ENCODE results near the gene CAB39.

CAB39 gene

GRCh38 chr2:230770804-230771203 is 58.2 kb downstream of the CAB39 start:
- WGBS, 2 experiments (ENCODE audit: insufficient coverage in 2 of 2): no CpG with 5 or more reads among the region's 3 CpGs
- Histone ChIP-seq H3K9me3 (ENCODE audit: control insufficient read depth, low read length) (no peaks in the 10 kb centered on the region), H3K4me3 (ENCODE audit: extremely low read depth, insufficient read depth, low read length, poor library complexity, severe bottlenecking) (no peak overlapping the region), H3K27ac (ENCODE audit: low read depth, low read length, severe bottlenecking) (no peak overlapping the region), H3K36me3 (ENCODE audit: control insufficient read depth, insufficient read depth, low read length) (peaks cover 33% of the 10 kb centered on the region), H3K4me1 (ENCODE audit: control insufficient read depth, insufficient read depth, low read length, poor library complexity, severe bottlenecking) (peaks cover 22% of the 10 kb centered on the region)

GRCh38 chr2:230772156-230772555 is 59.5 kb downstream of the CAB39 start:
- Histone ChIP-seq H3K27ac (ENCODE audit: low read depth, low read length, severe bottlenecking) (no peak overlapping the region), H3K36me3 (ENCODE audit: control insufficient read depth, insufficient read depth, low read length) (peaks cover 23% of the 10 kb centered on the region), H3K4me1 (ENCODE audit: control insufficient read depth, insufficient read depth, low read length, poor library complexity, severe bottlenecking) (peaks cover 20% of the 10 kb centered on the region), H3K4me3 (ENCODE audit: extremely low read depth, insufficient read depth, low read length, poor library complexity, severe bottlenecking) (no peak overlapping the region), H3K9me3 (ENCODE audit: control insufficient read depth, low read length) (no peaks in the 10 kb centered on the region)
- no CpG with 5 or more reads among the region's 2 CpGs for WGBS, 2 experiments (ENCODE audit: insufficient coverage in 2 of 2)

GRCh38 chr2:230773039-230773773 is 60.6 kb downstream of the CAB39 start:
- Histone ChIP-seq H3K27ac (ENCODE audit: low read depth, low read length, severe bottlenecking) (no peak overlapping the region), H3K36me3 (ENCODE audit: control insufficient read depth, insufficient read depth, low read length) (peaks cover 19% of the 10 kb centered on the region), H3K9me3 (ENCODE audit: control insufficient read depth, low read length) (no peaks in the 10 kb centered on the region), H3K4me1 (ENCODE audit: control insufficient read depth, insufficient read depth, low read length, poor library complexity, severe bottlenecking) (peaks cover 25% of the 10 kb centered on the region), H3K4me3 (ENCODE audit: extremely low read depth, insufficient read depth, low read length, poor library complexity, severe bottlenecking) (no peak overlapping the region)
- WGBS, 2 experiments (ENCODE audit: insufficient coverage in 2 of 2): 96 to 97% methylated on average over 3 of the region's 4 CpGs

GRCh38 chr2:230774348-230774951 is 61.8 kb downstream of the CAB39 start:
- H3K4me3 ChIP-seq (ENCODE audit: extremely low read depth, insufficient read depth, low read length, poor library complexity, severe bottlenecking): no peak overlapping the region
- H3K9me3 ChIP-seq (ENCODE audit: control insufficient read depth, low read length): no peaks in the 10 kb centered on the region
- 90 to 100% methylated on average over 2 to 3 of the region's 4 CpGs for WGBS, 2 experiments (ENCODE audit: insufficient coverage in 2 of 2)
- H3K4me1 ChIP-seq (ENCODE audit: control insufficient read depth, insufficient read depth, low read length, poor library complexity, severe bottlenecking): peaks cover 36% of the 10 kb centered on the region
- peak overlapping the region; percentile 12 for H3K27ac ChIP-seq (ENCODE audit: low read depth, low read length, severe bottlenecking)
- H3K36me3 ChIP-seq (ENCODE audit: control insufficient read depth, insufficient read depth, low read length): peaks cover 23% of the 10 kb centered on the region

- H3K36me3 ChIP-seq (ENCODE audit: control insufficient read depth, insufficient read depth, low read length): peaks cover 33% of the 10 kb centered on the region
- H3K4me3 ChIP-seq (ENCODE audit: extremely low read depth, insufficient read depth, low read length, poor library complexity, severe bottlenecking): no peak overlapping the region
- no peaks in the 10 kb centered on the region for H3K9me3 ChIP-seq (ENCODE audit: control insufficient read depth, low read length)
- H3K27ac ChIP-seq (ENCODE audit: low read depth, low read length, severe bottlenecking): no peak overlapping the region
- peaks cover 36% of the 10 kb centered on the region for H3K4me1 ChIP-seq (ENCODE audit: control insufficient read depth, insufficient read depth, low read length, poor library complexity, severe bottlenecking)
- 92 to 94% methylated on average over 3 of the region's 4 CpGs for WGBS, 2 experiments (ENCODE audit: insufficient coverage in 2 of 2)
These were observed 63.1 kb downstream of the CAB39 start for GRCh38 chr2:230775737-230776136.

GRCh38 chr2:230777721-230778120 is 65.1 kb downstream of the CAB39 start:
- no CpG with 5 or more reads among the region's 3 CpGs for WGBS, 2 experiments (ENCODE audit: insufficient coverage in 2 of 2)

GRCh38 chr2:230778350-230779063 is 65.9 kb downstream of the CAB39 start:
- 93 to 95% methylated on average over 3 of the region's 8 CpGs for WGBS, 2 experiments (ENCODE audit: insufficient coverage in 2 of 2)
- Histone ChIP-seq H3K9me3 (ENCODE audit: control insufficient read depth, low read length) (peaks cover under 1% of the 10 kb centered on the region), H3K27ac (ENCODE audit: low read depth, low read length, severe bottlenecking) (peak overlapping the region; percentile 44), H3K4me3 (ENCODE audit: extremely low read depth, insufficient read depth, low read length, poor library complexity, severe bottlenecking) (no peak overlapping the region), H3K4me1 (ENCODE audit: control insufficient read depth, insufficient read depth, low read length, poor library complexity, severe bottlenecking) (peaks cover 36% of the 10 kb centered on the region), H3K36me3 (ENCODE audit: control insufficient read depth, insufficient read depth, low read length) (peaks cover 44% of the 10 kb centered on the region)

More at GRCh38 chr2:230777721-230778120, 65.1 kb downstream of the CAB39 start:
- H3K4me3 ChIP-seq (ENCODE audit: extremely low read depth, insufficient read depth, low read length, poor library complexity, severe bottlenecking): no peak overlapping the region
- no peaks in the 10 kb centered on the region for H3K9me3 ChIP-seq (ENCODE audit: control insufficient read depth, low read length)
- H3K4me1 ChIP-seq (ENCODE audit: control insufficient read depth, insufficient read depth, low read length, poor library complexity, severe bottlenecking): peaks cover 36% of the 10 kb centered on the region
- H3K36me3 ChIP-seq (ENCODE audit: control insufficient read depth, insufficient read depth, low read length): peaks cover 36% of the 10 kb centered on the region
- H3K27ac ChIP-seq (ENCODE audit: low read depth, low read length, severe bottlenecking): no peak overlapping the region

GRCh38 chr2:230779126-230779525 is 66.5 kb downstream of the CAB39 start:
- Histone ChIP-seq H3K36me3 (ENCODE audit: control insufficient read depth, insufficient read depth, low read length) (peaks cover 50% of the 10 kb centered on the region), H3K9me3 (ENCODE audit: control insufficient read depth, low read length) (peaks cover 6% of the 10 kb centered on the region), H3K4me1 (ENCODE audit: control insufficient read depth, insufficient read depth, low read length, poor library complexity, severe bottlenecking) (peaks cover 32% of the 10 kb centered on the region), H3K4me3 (ENCODE audit: extremely low read depth, insufficient read depth, low read length, poor library complexity, severe bottlenecking) (no peak overlapping the region), H3K27ac (ENCODE audit: low read depth, low read length, severe bottlenecking) (no peak overlapping the region)
- 100% methylated on average over 3 of the region's 3 CpGs; no CpG with 5 or more reads in 1 of the 2 experiments for WGBS, 2 experiments (ENCODE audit: insufficient coverage in 2 of 2)

- WGBS, 2 experiments (ENCODE audit: insufficient coverage in 2 of 2): 100% methylated on average over 1 of the region's 1 CpG
- Histone ChIP-seq H3K9me3 (ENCODE audit: control insufficient read depth, low read length) (peaks cover 11% of the 10 kb centered on the region), H3K4me1 (ENCODE audit: control insufficient read depth, insufficient read depth, low read length, poor library complexity, severe bottlenecking) (peaks cover 28% of the 10 kb centered on the region), H3K4me3 (ENCODE audit: extremely low read depth, insufficient read depth, low read length, poor library complexity, severe bottlenecking) (no peak overlapping the region), H3K36me3 (ENCODE audit: control insufficient read depth, insufficient read depth, low read length) (peaks cover 55% of the 10 kb centered on the region), H3K27ac (ENCODE audit: low read depth, low read length, severe bottlenecking) (no peak overlapping the region)
These were observed 67.0 kb downstream of the CAB39 start for GRCh38 chr2:230779607-230780006.

GRCh38 chr2:230781130-230781797 is 68.6 kb downstream of the CAB39 start:
- Histone ChIP-seq H3K9me3 (ENCODE audit: control insufficient read depth, low read length) (peaks cover 16% of the 10 kb centered on the region), H3K4me3 (ENCODE audit: extremely low read depth, insufficient read depth, low read length, poor library complexity, severe bottlenecking) (no peak overlapping the region), H3K36me3 (ENCODE audit: control insufficient read depth, insufficient read depth, low read length) (peaks cover 59% of the 10 kb centered on the region), H3K27ac (ENCODE audit: low read depth, low read length, severe bottlenecking) (no peak overlapping the region), H3K4me1 (ENCODE audit: control insufficient read depth, insufficient read depth, low read length, poor library complexity, severe bottlenecking) (peaks cover 21% of the 10 kb centered on the region)
- 89 to 94% methylated on average over 4 to 5 of the region's 5 CpGs for WGBS, 2 experiments (ENCODE audit: insufficient coverage in 2 of 2)
